Stimulated activated CD8-positive, alpha-beta memory T cell treated with anti-CD3 and anti-CD28 coated beads, Interleukin-4, amount 100 ng/mL, for 24 hours (primary cell): Measurements from ENCODE around the gene GRHL3.
"Not testable (repeated sequence)": the region's sequence is repeated elsewhere in the genome, so short reads cannot be mapped to it uniquely, and the experiment has no call there.

ENCODE experiments used
- DNase-seq: peaks from one replicate; pipeline ENCODE4 v3.0.0-alpha.2; 2020; ENCODE audit warnings: low read depth

The GRHL3 gene

GRCh38 chr1:24319312-24319863 is at the start of gene GRHL3:
Gene GRHL3 (plus strand): TSS chr1:24319357. CDS start chr1:24319552, 195 bp downstream.
- DNase-seq = no peak

GRCh38 chr1:24274203-24275103 is 44.7 kb upstream of the GRHL3 start:
- DNase-seq = not testable (repeated sequence)

- DNase-seq = no peak
Observed at GRCh38 chr1:24275104-24275410, 44.1 kb upstream of the GRHL3 start.

- no peak for DNase-seq
Observed at GRCh38 chr1:24275510-24275909, 43.6 kb upstream of the GRHL3 start.

- DNase-seq = no peak
Observed at GRCh38 chr1:24276791-24277190, 42.4 kb upstream of the GRHL3 start.

- no peak for DNase-seq
Observed at GRCh38 chr1:24277420-24278169, 41.6 kb upstream of the GRHL3 start.

GRCh38 chr1:24278726-24279125 is 40.4 kb upstream of the GRHL3 start:
- DNase-seq = no peak

GRCh38 chr1:24279590-24280232 is 39.4 kb upstream of the GRHL3 start:
- DNase-seq = no peak

GRCh38 chr1:24281591-24281990 is 37.6 kb upstream of the GRHL3 start:
- DNase-seq = no peak

- no peak for DNase-seq
Observed at GRCh38 chr1:24282491-24282890, 36.7 kb upstream of the GRHL3 start.

- DNase-seq = no peak
Observed at GRCh38 chr1:24283326-24284155, 35.6 kb upstream of the GRHL3 start.

GRCh38 chr1:24284156-24284471 is 35.0 kb upstream of the GRHL3 start:
- no peak for DNase-seq

- no peak for DNase-seq
Observed at GRCh38 chr1:24285231-24285630, 33.9 kb upstream of the GRHL3 start.

- DNase-seq = no peak
Observed at GRCh38 chr1:24286246-24287010, 32.7 kb upstream of the GRHL3 start.

GRCh38 chr1:24287779-24288178 is 31.4 kb upstream of the GRHL3 start:
- not testable (repeated sequence) for DNase-seq

GRCh38 chr1:24288479-24288878 is 30.7 kb upstream of the GRHL3 start:
- no peak for DNase-seq

GRCh38 chr1:24289937-24290595 is 29.1 kb upstream of the GRHL3 start:
- DNase-seq = no peak

- no peak for DNase-seq
Observed at GRCh38 chr1:24290933-24291487, 28.1 kb upstream of the GRHL3 start.

GRCh38 chr1:24292103-24292502 is 27.1 kb upstream of the GRHL3 start:
- DNase-seq = no peak

- DNase-seq = no peak
Observed at GRCh38 chr1:24292887-24293286, 26.3 kb upstream of the GRHL3 start.
